NCI-H2196 (cell line): ENCODE measurements around the gene GPR153.
A peak's percentile ranks its signal among the peaks of the same experiment; 100 is the strongest.

Experiments used
- DNase-seq: peaks from one replicate; lab custom pipeline; 2025; ENCODE audit not compliant: unreplicated experiment; lab: John Stamatoyannopoulos, UW

The GPR153 gene

DNA sequence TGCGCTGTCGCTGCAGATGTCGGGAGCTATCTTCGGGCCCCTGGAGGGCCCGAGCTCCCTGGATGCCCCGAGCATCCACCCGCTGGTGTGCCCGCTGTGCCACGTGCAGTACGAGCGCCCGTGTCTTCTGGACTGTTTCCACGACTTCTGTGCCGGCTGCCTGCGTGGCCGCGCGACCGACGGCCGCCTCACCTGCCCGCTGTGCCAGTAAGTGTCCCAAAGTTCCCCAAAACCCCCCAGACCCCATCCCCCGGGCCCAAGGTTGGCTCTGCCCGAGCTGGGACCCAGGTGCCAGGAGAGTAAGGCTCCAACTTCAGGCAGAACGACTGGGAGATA lies 54.4 kb downstream of the GPR153 start:
- no peak for DNase-seq

DNA sequence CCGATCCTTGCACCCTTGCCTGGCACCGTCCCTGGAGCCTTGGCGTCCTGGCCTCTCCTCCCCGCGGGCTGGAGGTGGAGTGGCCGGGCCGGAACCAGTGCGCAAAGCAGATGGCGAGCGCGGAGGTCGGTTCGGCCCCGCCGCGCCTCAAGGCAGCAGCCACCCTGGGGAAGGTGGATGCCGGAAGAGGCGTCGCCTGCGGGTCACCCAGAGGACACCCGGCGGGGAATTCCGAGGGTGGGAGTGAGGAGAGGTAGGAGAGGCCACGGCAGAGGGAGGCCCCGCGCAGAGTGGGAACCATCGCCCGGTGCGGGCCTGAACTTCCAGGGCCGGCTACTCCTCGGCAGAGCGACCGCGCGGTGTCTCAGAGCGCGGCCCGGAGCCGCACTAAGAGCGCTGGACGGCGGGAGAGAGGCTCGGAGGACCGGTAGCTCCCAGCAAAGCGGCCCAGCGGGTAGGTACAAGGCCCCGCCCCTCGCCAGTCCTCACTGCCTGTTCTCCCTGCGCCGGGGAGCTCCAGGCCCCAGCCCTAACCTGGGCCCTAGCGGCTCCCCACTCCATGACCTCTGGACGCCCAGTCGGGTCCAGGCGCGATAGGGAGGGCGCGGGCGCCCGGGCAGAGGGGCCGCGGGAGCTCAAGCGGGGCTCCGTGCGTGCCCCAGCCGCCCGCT lies 54.9 kb downstream of the GPR153 start, which contains the start of gene RNF207:
TSS of gene RNF207 (plus strand) at position 271 of the 671 bp plus-strand sequence. CDS start 417 bp downstream, outside the sequence.
- no peak for DNase-seq

DNA sequence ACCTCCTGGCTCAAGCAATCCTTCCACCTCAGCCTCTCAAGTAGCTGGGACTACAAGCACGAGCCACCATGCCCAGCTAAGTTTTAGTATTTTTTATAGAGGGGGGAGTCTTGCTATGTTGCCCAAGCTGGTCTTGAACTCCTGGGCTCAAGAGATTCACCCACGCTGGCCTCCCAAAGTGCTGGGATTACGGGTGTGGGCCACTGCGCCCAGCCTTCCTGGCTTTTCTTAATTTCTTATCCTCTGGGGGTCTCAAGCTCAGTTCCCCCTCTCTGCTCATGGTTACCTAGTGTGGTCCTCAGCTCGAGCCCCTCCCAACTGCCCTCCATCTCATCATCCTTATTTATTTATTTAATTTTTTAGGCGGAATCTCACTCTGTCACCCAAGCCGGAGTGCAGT lies 58.6 kb downstream of the GPR153 start:
- DNase-seq = no peak

DNA sequence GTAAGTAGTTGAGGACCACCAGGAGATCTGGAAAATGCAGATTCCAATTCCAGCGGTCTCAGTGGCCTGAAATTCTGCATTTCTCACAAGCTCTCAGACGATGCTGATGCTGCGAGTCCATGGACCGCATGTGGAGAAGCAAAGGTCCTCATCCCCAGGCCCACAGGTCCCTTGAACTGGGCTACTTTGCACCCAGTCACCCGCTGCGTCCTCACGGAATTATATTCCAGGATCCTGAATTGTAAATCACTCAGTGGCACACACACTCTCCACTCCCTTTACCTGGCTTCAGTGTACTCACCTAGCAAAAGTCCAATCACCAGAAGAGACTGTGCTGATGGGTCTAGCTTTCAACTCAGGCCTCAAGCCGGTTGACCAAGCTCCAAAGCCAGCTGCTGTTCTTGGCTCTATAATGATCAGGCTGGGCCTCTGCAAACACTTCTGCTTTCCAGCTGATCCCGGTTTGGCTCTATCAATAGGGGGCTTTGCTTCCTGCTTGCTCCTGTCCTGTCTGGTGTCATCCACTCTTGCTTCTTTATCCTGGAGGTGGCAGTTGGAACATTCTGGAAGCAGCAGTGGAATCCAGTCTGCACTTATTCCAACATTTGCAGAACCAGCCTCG lies 60.6 kb downstream of the GPR153 start:
- peak; percentile 21 for DNase-seq

DNA sequence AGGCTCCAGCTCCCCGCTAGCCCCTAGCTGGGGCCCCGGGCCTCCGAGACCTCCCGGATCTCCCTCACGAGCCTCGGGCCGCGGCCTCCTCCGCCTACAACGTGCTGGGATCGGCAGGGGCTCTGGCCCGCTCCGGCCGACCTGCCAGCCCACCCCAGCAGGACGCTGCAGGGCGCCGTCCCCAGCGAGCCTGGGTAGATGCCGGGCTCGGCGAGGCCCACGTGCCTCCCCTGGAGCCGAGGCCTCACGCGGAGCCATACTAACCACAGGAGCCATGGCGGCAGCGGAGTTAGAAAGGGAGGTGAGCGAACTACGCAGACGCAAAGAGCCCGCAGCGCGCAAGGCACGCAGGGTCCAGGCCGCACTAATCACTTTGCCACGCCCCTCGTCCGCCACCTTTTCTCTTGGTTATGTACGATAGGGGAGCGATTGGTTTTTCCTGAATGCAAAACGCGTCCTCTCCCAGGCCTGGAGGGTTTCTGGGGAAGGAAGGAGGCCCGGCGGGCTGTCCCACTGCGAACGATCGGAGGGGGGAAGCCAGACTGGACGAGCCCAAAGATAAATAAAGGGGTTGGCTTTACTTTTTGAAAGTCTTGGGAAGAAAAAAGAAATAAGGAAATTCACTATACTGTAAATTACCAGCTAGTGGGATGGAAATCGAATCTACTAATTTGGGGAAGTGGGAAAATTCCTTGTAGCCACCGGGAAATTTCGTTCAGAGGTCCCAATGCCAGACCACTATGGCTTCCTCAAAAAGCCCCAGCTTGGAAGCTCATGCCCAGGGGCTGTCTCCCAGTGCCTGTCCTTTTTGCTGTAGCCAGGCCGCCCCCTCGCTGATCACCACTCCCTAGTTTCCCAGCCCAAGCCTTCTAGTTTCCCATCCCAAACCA lies 61.4 kb downstream of the GPR153 start, which contains the start of gene RPL22:
TSS of gene RPL22 (minus strand) at position 298 of the 890 bp plus-strand sequence. CDS start at position 276, 22 bp downstream.
- peak; percentile 99 for DNase-seq

DNA sequence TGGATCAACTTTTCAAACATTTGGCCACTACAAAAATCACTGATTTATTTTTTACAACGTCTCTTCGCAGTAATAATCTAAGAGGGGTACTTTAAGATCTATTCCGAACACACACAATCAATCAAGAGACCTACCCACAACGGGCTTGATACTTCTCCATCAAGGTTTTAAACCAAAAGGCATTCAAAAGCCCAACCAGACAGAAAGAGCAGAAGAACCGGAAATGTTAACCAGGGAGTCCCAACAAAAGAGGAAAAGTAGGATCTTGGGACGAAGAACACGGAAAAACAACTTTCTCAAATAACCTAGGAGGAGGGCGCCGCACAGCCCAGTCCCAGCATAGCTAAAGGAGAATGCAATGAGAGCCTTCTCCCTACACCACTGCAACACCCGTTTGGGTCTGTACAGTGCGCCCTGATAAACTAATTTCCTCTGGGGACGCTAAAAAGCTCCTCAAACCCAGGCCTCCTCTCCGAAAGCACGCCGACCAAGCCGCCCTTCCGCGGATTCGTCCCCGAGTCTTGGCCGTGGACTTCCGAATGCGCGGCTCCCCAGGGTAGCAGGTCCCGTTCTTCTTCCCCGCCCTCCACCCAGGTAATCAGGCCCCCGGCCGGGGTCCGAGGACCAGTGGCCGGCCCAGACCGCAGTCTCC lies 62.1 kb downstream of the GPR153 start:
- no peak for DNase-seq

DNA sequence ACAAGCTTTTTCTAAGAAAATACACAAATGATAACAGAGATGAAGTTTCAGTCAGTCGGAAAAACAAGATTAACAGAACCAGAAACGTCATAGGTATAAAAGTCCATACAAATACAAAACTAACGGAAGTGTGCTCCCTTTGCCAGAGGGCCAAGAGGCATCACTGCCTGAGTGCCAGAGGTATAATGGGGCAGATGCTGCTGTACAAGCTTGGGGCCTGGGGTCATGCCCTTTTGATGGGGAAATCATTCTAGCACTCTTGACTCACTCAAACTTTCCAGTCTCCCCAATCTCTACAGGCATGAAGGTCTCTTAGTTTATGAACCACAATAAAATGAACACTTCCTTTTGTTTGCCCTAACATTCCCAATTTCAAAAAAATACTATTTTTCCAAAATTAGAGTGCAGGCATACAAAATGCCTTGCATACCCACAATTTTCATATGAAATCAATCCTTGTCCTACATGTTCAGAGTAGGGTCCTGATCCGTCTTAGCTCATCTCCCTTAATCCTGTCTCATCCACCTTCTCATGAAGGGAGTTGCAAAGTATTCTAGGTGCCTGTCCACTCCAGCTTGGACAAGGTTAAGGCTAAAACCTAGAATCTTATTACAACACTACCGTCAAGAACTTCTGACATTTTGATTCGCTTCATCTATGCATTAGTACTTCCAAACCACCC lies 63.0 kb downstream of the GPR153 start:
- no peak for DNase-seq
